Heart left ventricle (tissue), 13 donors: ENCODE data around the gene NFAT5.
"Not testable (repeated sequence)": the region's sequence is repeated elsewhere in the genome, so short reads cannot be mapped to it uniquely, and the experiment has no call there.

Experiments
- POLR2A ChIP-seq, 2 donors: fragments of 450-650 bp; IDR thresholded peaks; one replicate each; pipeline ENCODE4 v1.6.1; 2017; ENCODE audit warnings: antibody characterized with exemption in 2 of 2, mild to moderate bottlenecking in 2 of 2, moderate library complexity in 2 of 2
- TF ChIP-seq, protein P1 (sequence below), 12 donors: fragments of 200-600 bp; sonication (generic) in 4 of 12; IDR thresholded peaks; one replicate each; pipeline versions ENCODE4 v1.5.0 to v1.8.0; 2018 to 2022; ENCODE audit warnings: antibody characterized with exemption in 12 of 12, mild to moderate bottlenecking in 5 of 12
- donor health status: ischemic (EF 13 %, LVEDD 7.1; RV severe dilation, severe dysfunction).
- donor health status: DM: no; HTN: yes; CAD: no.
- donor health status: DM: no; HTN: no; CAD: no.
- donor health status: ischemic (EF 25% LVEDD 6.9; RV normal size, moderate dysfunction).
- donor health status: ischemic (EF 25% LVEDD 5.7; RV mildly dilated, moderate dysfunction).
- donor health status: ischemic (EF 35%, LVEDD 5.7; RV mildly dilated, moderate dysfunction).
- donor health status: nonischemic (EF 11% LVEDD 7.7; RV severe dilation, severe dysfunction).
- donor health status: DM: yes; HTN: yes; CAD: no.
- donor health status: PGD.
- donor health status: ischemic (EF 29% LVEDD 5.4; RV normal size, mild dysfunction).
- donor health status: nonischemic (EF 23%, LVEDD 6.1; RV moderate dilation, normal function).

GRCh38 chr16:69731280-69731679, 165.5 kb downstream of the NFAT5 start:
- TF ChIP-seq, protein P1, sequence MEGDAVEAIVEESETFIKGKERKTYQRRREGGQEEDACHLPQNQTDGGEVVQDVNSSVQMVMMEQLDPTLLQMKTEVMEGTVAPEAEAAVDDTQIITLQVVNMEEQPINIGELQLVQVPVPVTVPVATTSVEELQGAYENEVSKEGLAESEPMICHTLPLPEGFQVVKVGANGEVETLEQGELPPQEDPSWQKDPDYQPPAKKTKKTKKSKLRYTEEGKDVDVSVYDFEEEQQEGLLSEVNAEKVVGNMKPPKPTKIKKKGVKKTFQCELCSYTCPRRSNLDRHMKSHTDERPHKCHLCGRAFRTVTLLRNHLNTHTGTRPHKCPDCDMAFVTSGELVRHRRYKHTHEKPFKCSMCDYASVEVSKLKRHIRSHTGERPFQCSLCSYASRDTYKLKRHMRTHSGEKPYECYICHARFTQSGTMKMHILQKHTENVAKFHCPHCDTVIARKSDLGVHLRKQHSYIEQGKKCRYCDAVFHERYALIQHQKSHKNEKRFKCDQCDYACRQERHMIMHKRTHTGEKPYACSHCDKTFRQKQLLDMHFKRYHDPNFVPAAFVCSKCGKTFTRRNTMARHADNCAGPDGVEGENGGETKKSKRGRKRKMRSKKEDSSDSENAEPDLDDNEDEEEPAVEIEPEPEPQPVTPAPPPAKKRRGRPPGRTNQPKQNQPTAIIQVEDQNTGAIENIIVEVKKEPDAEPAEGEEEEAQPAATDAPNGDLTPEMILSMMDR (IDR thresholded peaks at IDR 0.05): not testable (repeated sequence)
- TF ChIP-seq POLR2A (IDR thresholded peaks at IDR 0.05): not testable (repeated sequence)
